Measurements from ENCODE around the gene PNKD.

PNKD gene

GRCh38 chr2:218395456-218395825 lies 125.1 kb downstream of the PNKD start:
- no peak for TF ChIP-seq CTCF (conservative IDR thresholded peaks at IDR 0.05; ENCODE audit: control insufficient read depth, insufficient read depth, low read depth, low read length)
- peak overlapping the region; percentile 79 for H3K4me3 ChIP-seq (ENCODE audit: control insufficient read depth, low read depth, low read length)
- DNase-seq (ENCODE audit: low read depth), result no peak

- peak; percentile 47 for TF ChIP-seq CTCF (conservative IDR thresholded peaks at IDR 0.05; ENCODE audit: control insufficient read depth, insufficient read depth, low read depth, low read length)
- peak; percentile 95 for DNase-seq (ENCODE audit: low read depth)
- H3K4me3 ChIP-seq (ENCODE audit: control insufficient read depth, low read depth, low read length), result peak overlapping the region; percentile 79
These were observed 125.7 kb downstream of the PNKD start for GRCh38 chr2:218395826-218396687.
